Mesodermal cell (in vitro differentiated cells): Measurements from ENCODE around the gene MRPL55.

Experiments used
- H3K27ac ChIP-seq: 2 replicates; pipeline ENCODE4 v1.7.0; 2013; ENCODE audit warnings: mild to moderate bottlenecking, low read depth, low read length, moderate library complexity; ENCODE audit not compliant: severe bottlenecking
- H3K36me3 ChIP-seq: 2 replicates; pipeline ENCODE4 v1.7.1; 2013; ENCODE audit warnings: mild to moderate bottlenecking, low read length, moderate library complexity; ENCODE audit not compliant: control insufficient read depth, insufficient read depth
- H3K4me1 ChIP-seq: one replicate; pipeline ENCODE4 v1.7.1; 2013; ENCODE audit warnings: mild to moderate bottlenecking, low read length; ENCODE audit not compliant: insufficient read depth, control insufficient read depth, poor library complexity, severe bottlenecking
- H3K4me3 ChIP-seq: 2 replicates; pipeline ENCODE4 v1.7.0; 2013; ENCODE audit warnings: low read length, control low read depth, mild to moderate bottlenecking; ENCODE audit not compliant: insufficient read depth, poor library complexity, severe bottlenecking; ENCODE audit errors: extremely low read depth
- H3K9me3 ChIP-seq: 2 replicates; pipeline ENCODE4 v1.7.1; 2013; ENCODE audit warnings: mild to moderate bottlenecking, low read length, moderate library complexity; ENCODE audit not compliant: control insufficient read depth
- WGBS, 2 experiments: methylation state at CpG; one replicate each; pipeline ENCODE4 v1.1.5; 2013; ENCODE audit warnings: missing lambda C conversion rate in 2 of 2; ENCODE audit not compliant: insufficient coverage in 2 of 2; 5-methylcytosine and 5-hydroxymethylcytosine counted together

Gene MRPL55

GRCh38 chr1:228139931-228140723 is 31.0 kb upstream of the MRPL55 start, which contains the start of gene GUK1:
Gene GUK1, plus strand, starts transcription at chr1:228140279. Its CDS starts 24 bp downstream, at chr1:228140303.
- Histone ChIP-seq H3K4me1 (peaks cover 4% of the 10 kb centered on the region), H3K4me3 (peak within 1 kb of the TSS; percentile 95), H3K9me3 (no peaks in the 10 kb centered on the region), H3K36me3 (peaks cover 10% of the 10 kb centered on the region), H3K27ac (peak within 1 kb of the TSS; percentile 92)
- 0% methylated on average over 76 to 94 of the region's 95 CpGs for WGBS, 2 experiments

GRCh38 chr1:228139406-228139930 is 30.4 kb upstream of the MRPL55 start:
- H3K4me3 ChIP-seq: peak overlapping the region; percentile 95
- H3K36me3 ChIP-seq: peaks cover 7% of the 10 kb centered on the region
- H3K4me1 ChIP-seq: peaks cover 4% of the 10 kb centered on the region
- 30% methylated on average over 27 to 28 of the region's 30 CpGs for WGBS, 2 experiments
- H3K9me3 ChIP-seq: no peaks in the 10 kb centered on the region
- peak overlapping the region; percentile 73 for H3K27ac ChIP-seq

GRCh38 chr1:228136901-228137300 is 27.8 kb upstream of the MRPL55 start:
- Histone ChIP-seq H3K9me3 (no peaks in the 10 kb centered on the region), H3K36me3 (peaks cover 5% of the 10 kb centered on the region), H3K4me3 (no peak overlapping the region), H3K4me1 (peaks cover 4% of the 10 kb centered on the region), H3K27ac (no peak overlapping the region)
- WGBS, 2 experiments: 67 to 80% methylated on average over 1 of the region's 1 CpG

GRCh38 chr1:228134591-228134990 is 25.5 kb upstream of the MRPL55 start:
- H3K36me3 ChIP-seq: no peaks in the 10 kb centered on the region
- no peak overlapping the region for H3K4me3 ChIP-seq
- no peaks in the 10 kb centered on the region for H3K4me1 ChIP-seq
- H3K27ac ChIP-seq: no peak overlapping the region
- WGBS, 2 experiments: 84 to 91% methylated on average over 9 to 11 of the region's 12 CpGs
- no peaks in the 10 kb centered on the region for H3K9me3 ChIP-seq

DNA sequence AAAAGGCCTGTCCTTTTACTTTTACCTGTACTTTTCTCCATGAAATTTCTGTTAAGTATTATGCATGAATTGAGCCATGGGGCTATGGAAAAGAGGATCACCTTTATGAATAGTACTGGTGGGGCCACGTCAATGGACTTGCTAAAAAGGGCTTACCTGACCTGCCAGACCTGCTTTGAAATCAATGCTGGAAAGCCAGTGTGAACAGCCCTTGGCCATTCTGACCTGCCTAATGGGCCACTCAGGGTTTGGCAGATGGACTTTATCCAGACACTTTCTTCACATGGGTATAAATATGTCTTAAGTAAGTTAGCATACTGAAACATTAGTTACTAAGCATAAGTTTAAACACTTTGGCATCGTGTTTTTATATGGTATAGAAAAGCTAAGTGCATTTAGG is 22.7 kb upstream of the MRPL55 start:
- H3K36me3 ChIP-seq: no peaks in the 10 kb centered on the region
- H3K4me1 ChIP-seq: no peaks in the 10 kb centered on the region
- WGBS, 2 experiments: 82 to 88% methylated on average over 1 to 2 of the region's 2 CpGs
- no peak overlapping the region for H3K27ac ChIP-seq
- H3K9me3 ChIP-seq: no peaks in the 10 kb centered on the region
- no peak overlapping the region for H3K4me3 ChIP-seq

GRCh38 chr1:228125185-228125584 is 16.1 kb upstream of the MRPL55 start:
- H3K27ac ChIP-seq: no peak overlapping the region
- WGBS, 2 experiments: 74 to 90% methylated on average over 3 to 5 of the region's 5 CpGs
- H3K4me3 ChIP-seq: no peak overlapping the region
- peaks cover 1% of the 10 kb centered on the region for H3K9me3 ChIP-seq
- no peaks in the 10 kb centered on the region for H3K4me1 ChIP-seq
- H3K36me3 ChIP-seq: no peaks in the 10 kb centered on the region

- H3K27ac ChIP-seq: no peak overlapping the region
- 67 to 83% methylated on average over 1 of the region's 2 CpGs for WGBS, 2 experiments
These were observed 14.4 kb upstream of the MRPL55 start for GRCh38 chr1:228123505-228123904.

DNA sequence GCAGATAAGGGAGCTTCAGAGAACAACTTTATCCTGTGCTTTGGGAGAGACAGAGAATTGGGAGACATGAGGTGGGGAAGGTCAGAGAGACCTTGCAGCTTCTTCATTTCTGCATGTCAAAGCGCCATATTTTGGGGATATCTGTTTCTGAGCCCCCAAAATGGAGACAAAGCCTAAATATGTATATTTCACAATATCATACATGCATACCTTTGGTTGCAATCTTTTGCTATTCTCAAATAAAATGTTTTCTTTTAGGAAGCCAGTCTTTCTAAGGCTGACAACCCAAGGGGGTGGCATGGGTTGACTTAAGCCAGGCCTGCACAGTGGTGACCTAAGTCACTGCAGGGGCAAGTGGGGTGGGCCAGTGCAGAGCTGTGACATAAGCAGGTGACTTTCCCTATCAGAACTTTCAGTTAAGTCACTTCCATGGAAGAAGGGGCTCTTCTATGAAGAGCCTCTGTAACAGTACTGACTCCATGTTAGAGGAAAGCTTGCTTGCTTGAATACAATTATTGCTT is 13.9 kb upstream of the MRPL55 start:
- Histone ChIP-seq H3K4me3 (no peak overlapping the region), H3K36me3 (no peaks in the 10 kb centered on the region), H3K9me3 (peaks cover 22% of the 10 kb centered on the region), H3K27ac (no peak overlapping the region), H3K4me1 (no peaks in the 10 kb centered on the region)
- no CpG with 5 or more reads among the region's 1 CpG for WGBS, 2 experiments

More at GRCh38 chr1:228123505-228123904, 14.4 kb upstream of the MRPL55 start:
- Histone ChIP-seq H3K9me3 (peaks cover 17% of the 10 kb centered on the region), H3K4me3 (no peak overlapping the region), H3K4me1 (no peaks in the 10 kb centered on the region), H3K36me3 (no peaks in the 10 kb centered on the region)

DNA sequence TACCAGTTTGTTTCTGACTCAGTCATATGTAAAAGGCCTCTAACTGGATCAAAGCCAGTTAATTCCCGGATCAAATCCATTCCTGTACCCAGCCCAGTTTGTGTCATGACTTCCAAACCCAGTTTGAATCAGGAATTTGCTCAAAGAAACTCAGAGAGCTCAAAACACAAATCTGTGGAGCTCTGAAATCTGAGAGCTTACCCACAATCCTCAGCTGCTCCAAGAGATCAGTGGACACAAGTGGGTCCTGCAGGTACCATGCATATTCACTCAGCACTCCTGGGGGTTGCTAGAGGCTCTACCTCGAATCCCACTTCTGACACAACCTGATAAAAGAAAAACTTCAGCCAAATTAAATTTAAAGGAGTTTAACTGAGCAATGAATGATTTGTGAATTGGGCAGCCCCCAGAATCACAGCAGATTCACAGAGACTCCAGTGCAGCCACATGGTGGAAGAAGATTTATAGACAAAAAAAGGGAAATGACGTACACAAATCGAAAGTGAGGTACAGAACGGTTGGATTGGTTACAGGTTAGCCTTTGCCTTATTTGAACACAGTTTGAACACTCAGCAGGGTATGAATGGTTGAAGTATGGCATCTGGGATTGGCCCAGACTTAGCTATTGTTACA is 11.9 kb upstream of the MRPL55 start:
- 84 to 88% methylated on average over 4 of the region's 5 CpGs for WGBS, 2 experiments
- H3K27ac ChIP-seq: no peak overlapping the region
- H3K4me1 ChIP-seq: no peaks in the 10 kb centered on the region
- H3K36me3 ChIP-seq: no peaks in the 10 kb centered on the region
- no peak overlapping the region for H3K4me3 ChIP-seq
- peaks cover 34% of the 10 kb centered on the region for H3K9me3 ChIP-seq

GRCh38 chr1:228120351-228120750 is 11.3 kb upstream of the MRPL55 start:
- H3K27ac ChIP-seq: no peak overlapping the region
- H3K36me3 ChIP-seq: no peaks in the 10 kb centered on the region
- peaks cover 34% of the 10 kb centered on the region for H3K9me3 ChIP-seq
- 80% methylated on average over 1 of the region's 1 CpG; no CpG with 5 or more reads in 1 of the 2 experiments for WGBS, 2 experiments
- no peaks in the 10 kb centered on the region for H3K4me1 ChIP-seq
- no peak overlapping the region for H3K4me3 ChIP-seq
